HG02943 (cell line): ENCODE data around the gene KCNQ5.
"Not testable (repeated sequence)": the region's sequence is repeated elsewhere in the genome, so short reads cannot be mapped to it uniquely, and the experiment has no call there.

ENCODE experiments used
- ATAC-seq: cut with Tn5 transposase; IDR thresholded peaks from one replicate; pipeline ENCODE4 v1.9.1; 2021; ENCODE audit warnings: mild to moderate bottlenecking, low read depth, moderate library complexity; ENCODE audit not compliant: unreplicated experiment

Gene KCNQ5

DNA sequence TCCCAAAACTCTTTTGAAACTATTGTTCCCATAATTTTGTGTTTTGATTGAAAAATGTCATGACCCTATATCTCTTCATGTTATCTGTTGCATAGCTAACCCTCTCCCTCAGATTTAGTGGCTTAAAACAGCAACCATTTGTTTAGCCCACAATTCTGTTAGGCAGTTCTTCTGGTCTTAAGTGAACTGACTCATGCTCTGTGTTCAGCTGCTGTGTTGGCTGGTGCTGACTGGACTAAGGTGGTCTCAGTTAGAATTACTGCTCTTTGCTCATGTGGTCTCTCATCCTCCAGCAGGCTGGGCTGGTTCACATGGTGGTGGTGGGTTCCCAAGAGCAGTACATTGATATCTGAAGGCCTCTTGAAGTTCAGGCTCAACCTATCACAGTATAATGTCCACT, 522.7 kb downstream of the KCNQ5 start:
- no peak for ATAC-seq

DNA sequence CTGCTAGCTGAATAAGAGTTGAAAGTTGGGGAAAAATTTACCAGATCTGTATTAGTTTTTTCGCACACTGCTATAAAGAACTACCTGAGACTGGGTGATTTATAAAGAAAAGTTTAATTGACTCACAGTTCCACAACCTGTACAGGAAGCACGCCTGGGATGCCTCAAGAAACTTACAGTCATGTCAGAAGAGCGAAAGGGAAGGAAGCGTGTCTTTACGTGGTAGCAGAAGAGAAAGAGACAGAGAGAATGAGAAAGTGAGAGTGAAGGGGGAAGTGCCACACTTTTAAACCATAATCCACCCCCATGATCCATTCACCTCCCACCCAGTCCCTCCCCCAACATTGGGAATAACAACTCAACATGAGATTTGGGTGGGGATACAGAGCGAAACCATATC, 523.8 kb downstream of the KCNQ5 start:
- ATAC-seq: no peak

DNA sequence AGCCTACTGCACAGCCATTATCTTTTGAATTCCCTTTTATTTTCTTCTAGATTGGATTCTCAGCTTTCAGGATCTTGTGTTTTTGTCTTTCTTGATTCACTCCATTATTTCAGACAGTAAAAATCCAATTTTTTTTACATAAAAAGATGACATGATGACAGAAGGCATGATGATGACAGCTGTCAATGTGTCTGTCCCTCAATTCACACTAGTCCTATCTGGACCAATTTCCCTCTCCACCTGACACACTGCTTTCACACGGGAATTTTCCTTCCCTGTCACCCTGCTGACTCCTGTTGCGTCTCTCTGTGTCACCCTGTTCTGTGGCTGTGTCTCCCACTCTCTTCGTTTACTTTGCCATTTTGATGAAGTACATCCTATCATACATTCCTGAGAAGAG, 529.9 kb downstream of the KCNQ5 start:
- ATAC-seq: no peak

DNA sequence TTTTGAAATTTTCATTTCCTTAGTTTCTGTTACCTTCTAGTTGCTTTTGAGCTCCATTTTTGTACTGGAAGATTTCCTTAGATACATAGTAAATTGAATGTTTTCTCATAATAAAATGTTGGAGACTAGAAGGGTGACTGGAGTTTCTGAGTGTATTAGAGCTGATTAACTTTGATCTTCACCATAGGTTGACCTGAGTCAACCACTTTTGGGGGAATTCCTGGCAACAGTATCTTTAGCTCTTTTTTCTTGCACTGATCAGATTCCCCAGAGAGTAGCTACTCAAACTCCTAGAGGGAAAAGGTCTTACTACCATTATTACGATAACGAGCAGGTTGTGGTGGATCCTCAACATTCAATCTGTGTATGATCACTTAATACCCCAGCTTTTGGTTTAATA, 530.7 kb downstream of the KCNQ5 start:
- ATAC-seq: no peak

DNA sequence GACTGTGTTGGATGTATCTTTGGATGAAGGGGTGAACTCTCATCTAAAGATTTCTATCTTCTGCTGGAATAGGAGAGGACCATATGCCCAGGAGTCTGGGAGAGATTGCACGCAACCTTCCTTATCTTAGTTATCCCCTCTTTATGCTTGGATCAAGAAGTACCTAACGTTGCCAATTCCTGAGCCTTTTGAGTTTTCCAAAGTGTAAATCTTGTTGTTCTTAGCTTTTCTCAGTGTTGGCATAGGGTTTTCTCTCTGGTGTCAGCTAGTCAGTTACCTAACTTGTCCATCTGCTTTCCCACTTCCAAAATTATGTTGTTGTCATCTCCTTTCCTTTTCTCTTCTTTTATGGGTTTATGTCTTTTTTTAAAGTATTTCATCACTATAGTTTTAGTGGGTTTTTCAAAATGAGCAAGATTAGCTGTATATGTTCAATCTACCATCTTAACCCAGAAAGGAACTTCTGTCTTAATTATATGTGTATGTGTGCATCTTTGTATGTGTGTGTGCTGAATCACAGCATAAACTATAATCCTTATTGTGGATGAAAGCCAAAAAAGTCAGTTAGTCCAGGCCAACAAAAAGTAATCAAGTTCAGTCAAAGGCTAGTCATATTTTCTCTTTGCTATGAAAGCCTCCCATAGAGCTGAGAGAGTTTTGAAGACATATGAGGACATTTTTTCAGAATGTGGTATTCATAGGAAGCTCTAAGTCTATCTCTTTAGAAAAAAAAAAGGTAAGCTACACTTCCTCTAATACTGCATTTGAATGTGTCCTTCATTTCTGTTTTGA, 531.3 kb downstream of the KCNQ5 start:
- ATAC-seq: no peak

DNA sequence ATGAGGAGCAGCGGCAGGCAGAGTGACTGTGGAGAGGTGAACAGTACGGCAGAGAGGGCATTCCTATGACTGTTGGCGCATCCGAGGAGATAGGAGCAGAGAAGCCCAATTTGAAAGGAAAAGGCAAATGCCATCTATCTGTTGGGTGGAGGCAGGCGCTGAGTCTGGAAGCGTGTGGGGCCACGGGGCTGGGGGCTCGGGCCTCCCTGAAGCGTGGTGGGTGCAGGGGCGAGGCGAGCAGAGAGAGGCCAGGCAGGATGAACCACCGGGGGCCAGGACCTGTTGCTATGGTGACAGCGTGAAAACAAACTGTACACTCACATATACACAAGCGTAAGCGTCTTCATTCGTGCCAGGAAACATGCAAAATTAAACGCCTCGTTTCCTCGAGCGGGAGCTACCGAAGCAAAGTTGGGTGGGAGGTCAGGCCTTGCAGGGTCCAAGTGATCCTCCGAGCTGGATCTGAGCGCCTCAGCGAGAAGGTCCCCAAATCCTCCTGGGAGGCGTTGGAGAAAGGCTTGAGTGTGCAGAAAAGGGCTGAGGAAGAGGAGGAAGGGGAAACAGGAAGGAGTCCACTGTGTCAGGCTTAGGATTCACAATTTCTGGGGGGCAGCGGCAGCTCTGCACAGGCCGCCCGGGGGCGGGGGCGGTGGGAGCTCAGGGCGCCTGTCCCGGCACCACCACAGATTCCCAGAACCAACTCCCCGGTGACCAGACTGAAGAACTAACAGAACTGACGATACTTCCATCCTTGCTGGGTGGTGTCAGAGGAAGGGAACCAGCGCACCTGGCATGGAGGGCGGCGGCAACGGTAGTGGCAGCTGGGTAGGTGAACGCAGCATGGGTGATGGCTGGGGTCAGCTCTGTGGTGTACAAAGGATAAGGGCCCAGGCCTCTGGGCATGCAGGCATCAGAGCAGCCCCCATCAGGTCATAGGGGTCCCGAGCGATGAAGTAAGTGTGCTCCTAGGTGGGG, 535.2 kb downstream of the KCNQ5 start:
- no peak for ATAC-seq

DNA sequence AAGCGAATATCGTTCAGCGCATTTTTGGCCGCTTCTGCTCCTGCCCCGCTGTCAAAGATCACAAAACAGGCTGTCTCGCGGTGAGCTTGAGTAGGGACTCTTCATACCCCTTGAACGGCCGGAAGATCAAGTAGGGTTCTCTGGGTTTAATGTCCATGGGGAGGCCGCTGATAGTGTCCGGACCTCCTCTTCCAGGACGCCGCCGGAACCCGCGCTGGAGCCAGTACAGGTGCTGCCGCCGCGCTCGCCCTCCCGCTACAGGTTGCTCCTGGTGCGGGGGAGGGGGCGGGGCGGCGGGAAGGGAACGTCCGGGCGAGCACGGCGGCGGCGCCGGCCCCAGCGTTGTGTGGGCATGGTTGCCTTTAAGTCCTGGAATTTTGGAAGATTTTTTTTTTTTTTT, 536.0 kb downstream of the KCNQ5 start:
- ATAC-seq: no peak

DNA sequence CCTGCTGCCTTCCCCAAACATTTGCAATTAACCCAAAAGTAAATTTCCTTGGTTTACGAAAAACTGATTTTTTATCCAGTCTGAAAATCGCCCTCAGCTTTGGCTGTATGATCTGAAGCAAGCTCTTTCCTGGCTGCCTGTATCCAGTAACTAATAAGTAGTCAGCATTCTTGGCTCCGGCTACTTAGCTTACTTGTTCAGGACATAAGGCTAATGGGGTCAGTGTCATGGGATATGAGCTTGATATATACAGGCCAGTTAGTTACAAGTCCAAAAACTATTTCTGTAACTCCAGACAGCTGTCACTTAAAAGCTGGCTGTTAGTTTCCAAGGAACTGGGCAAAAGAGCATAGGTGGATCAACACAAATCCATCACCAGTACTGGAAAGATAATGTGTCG, 547.2 kb downstream of the KCNQ5 start:
- ATAC-seq: no peak

DNA sequence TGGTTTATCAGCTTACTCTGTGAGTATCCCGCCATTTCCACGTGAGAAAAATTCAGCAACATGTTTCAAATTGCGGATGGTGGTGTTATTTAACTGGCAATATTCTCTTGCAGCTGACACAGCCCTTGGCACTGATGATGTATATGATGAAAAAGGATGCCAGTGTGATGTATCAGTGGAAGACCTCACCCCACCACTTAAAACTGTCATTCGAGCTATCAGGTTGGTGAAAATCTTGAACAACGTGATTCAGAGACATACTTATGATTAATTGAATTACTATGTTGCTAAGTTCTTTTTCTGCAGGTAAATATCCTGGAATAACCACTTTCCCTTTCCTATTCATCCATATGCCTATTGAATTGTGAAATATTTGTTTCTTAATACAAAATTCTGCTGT, 547.8 kb downstream of the KCNQ5 start:
- ATAC-seq: no peak

DNA sequence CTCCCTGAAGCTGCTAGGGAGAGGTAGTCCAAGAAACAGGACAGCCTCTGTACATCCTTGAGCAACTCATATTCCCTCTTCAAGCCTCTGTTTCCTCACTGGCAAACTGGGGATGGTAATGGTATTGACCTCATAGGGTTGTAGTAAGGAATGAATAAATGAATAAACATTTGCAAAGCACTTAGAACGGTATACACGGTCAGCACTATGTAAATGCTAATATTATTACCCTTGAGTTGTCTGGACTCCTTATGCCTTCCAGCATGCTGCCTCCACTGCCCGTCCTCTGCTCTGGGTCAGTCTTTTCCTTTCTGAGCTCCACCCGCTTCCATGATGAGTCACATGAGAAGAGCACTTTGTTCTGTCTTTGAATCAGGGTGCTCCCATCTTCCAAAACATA, 552.8 kb downstream of the KCNQ5 start:
- ATAC-seq: no peak

DNA sequence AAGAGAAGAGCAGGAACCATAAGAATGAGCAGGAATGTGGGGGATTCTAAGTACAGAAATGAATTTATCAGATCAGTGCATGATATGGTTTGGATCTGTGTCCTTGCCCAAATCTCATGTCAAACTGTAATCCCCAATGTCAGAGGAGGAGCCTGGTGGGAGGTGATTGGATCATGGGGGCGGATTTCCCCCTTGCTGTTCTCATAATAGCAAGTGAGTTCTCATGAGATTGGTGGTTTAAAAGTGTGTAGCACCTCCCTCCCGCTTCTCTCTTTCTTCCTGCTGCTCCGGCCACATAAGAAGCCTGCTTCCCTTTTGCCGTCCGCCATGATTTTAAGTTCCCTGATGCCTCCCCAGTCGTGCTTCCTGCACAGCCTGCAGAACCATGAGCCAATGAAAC, 554.2 kb downstream of the KCNQ5 start:
- no peak for ATAC-seq

DNA sequence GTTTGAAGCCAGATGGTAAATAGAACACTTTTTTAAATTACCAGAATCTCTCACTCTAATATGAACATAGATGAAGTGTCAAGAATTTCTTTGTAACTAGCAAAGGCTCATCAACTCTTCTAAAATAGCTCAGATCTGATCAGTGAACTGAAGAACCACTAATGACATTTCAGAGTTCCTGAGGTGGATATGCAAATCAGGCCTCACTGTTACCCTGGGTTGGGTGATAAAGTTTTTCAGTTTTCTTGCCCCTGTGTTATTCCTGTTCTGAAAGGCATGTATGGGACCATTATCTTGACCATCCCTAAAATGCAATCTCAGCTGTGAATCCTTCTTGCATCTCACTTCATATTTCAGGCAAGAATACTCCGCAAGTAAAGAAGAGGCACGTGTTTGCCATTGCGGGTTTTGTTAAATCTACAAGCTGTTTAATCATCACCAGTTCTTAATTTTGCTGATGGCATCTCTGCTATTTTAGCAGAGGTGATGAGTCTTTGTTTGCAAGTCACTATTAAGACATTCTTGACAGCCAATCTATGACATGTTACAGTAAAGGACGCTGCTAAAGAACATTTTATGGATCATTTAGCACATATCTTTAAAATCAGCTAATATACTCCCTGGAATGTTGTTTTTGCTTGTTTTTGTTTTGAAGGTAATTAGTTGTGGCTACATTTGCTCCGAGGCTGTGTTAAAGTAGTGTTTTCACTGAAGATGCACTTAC, 555.5 kb downstream of the KCNQ5 start:
- ATAC-seq: no peak

DNA sequence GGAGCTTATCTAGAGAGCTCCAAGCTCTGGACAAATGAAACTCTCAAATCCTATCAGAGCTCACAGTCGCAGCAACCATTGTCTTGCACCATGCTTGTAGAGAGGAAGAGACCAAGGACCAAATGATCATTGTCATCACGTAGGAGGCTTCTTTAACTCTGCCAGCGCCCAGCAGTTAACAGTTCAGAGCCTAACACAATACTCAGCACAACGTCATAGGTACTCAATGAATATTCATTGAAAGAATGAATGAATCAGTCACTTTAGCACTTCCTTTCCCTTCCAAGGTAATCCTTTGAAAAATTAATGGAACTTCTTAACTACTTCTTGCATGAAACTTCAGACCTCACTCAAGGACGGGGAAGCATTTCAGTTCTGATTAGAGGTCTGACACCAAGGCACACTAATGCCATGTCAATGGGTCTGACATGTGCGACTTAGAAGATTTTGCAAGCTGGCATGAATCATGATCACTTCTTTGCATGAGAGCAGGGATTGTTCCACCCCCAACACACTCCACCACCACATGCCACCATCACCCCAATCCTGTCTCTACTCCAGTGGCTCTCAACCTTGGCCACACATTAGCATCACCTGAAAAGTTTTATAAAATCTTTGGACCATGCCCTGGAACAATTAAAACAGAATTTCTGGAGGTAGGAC, 558.3 kb downstream of the KCNQ5 start:
- ATAC-seq: no peak

DNA sequence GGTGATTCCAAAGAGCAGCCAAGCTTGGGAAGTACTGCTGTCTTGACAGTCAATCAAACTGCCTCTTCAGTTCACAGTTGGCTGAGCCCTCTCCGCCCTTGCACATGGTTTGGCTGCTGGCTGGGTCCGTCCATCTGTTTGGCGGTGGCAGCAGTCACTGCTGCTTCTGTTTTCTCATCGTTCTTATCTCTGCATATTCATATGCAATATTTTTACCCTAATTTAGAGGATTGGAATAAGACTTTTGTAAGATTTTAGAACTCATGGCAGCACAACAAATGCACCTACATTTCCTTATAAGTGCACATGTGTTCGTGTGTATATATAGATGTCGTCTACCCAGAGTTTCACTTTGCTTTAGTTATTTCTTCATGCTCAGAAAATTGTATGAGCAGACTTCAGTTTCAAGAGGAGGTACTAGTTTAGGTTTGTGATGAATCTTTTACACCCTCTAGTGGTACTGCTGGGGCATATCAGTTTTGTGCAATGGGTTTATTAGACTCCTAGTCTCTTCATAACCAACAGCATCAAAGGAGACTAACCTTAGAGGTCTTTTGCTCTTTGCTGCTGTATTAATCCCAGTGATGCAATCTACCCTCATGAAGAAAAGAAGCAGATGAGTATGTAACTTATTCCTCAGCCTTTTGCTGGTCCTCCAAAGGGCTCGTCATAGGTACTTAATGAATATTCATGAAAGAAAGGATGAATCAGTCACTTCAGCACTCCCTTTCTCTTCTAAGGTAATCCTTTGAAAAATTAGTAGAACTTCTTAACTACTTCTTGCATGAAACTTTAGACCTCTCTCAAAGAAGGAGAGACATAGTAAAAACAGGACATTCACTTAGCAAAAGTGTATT, 559.1 kb downstream of the KCNQ5 start:
- ATAC-seq: peak; percentile 78

DNA sequence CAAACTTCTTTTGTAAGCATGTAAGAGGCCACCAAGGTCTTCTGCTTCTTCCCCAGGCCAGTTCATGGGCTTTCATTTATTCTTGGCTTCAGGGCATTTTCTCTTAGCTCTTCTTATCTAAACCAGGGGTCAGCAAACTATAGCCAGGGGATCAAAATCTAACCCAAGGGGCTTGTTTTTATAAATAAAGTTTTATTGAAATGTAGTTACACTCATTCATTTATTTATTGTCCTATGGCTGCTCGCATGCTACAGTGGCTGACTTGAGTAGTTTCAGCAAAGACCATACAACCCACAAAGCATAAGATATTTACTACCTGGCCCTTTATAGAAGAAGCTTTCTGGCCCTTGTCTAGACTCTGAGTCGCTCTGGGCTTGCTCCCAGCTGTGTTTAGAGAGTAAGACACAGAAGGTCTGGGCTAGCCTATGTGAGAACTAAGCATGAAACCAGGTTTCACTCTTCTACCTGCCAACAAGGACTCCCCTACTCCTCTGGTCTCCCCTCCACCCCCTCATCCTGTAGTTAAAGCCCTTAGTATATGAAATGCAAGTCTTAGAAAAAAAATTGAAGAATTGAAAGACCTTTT, 560.2 kb downstream of the KCNQ5 start:
- ATAC-seq: no peak

DNA sequence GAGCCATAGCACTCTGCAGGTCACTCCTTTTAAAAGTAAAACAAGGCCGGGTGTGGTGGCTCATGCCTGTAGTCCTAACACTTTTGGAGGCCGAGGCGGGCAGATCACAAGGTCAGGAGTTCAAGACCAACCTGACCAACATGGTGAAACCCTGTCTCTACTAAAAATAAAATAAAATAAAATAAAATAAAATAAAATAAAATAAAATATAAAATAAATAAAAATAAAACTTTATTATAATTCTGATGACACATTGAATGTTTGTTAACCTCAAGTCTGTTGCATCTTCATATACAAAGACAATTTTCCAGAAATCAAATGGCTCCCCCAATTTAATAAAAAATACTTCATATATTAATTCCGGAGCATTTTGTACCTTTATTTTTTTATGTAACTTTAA, 571.4 kb downstream of the KCNQ5 start:
- not testable (repeated sequence) for ATAC-seq

DNA sequence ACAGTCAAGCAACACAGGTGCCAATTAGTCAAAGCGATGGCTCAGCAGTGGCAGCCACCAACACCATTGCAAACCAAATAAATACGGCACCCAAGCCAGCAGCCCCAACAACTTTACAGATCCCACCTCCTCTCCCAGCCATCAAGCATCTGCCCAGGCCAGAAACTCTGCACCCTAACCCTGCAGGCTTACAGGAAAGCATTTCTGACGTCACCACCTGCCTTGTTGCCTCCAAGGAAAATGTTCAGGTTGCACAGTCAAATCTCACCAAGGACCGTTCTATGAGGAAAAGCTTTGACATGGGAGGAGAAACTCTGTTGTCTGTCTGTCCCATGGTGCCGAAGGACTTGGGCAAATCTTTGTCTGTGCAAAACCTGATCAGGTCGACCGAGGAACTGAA, 572.9 kb downstream of the KCNQ5 start:
- ATAC-seq: no peak

DNA sequence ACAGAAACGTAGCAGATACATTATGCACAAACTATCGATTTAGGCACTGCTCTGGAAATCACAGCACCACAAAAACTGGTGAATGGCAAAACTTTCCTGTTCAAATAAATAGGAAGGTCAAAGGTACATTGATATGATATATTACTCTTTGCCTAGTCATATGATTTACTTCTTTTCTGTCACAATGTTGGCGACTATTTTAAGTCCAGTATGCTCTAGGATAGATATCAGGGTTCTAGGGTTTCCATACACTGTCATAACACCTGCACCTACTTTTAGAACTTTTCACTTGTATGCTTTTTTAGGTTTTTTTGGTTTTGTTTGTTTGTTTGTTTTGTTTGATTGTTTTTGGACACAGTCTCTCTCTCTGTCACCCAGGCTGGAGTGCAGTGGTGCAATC, 578.4 kb downstream of the KCNQ5 start:
- ATAC-seq: no peak

DNA sequence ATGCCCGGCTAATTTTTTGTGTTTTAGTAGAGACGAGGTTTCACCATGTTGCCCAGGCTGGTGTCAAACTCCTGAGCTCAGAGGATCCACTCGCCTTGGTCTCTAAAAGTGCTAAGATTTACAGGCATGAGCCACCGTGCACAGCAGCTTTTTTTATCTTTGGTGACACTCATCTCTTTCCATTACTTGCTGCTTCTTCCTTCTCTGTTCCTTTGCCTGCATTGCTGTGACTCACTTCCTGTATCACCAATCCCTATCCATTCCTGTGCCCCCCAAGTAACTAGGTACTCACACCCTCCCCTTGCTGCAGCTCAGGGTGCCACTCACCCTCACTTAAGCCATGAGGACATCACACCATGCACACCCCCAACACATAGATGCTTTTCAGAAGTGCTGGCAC, 578.9 kb downstream of the KCNQ5 start:
- no peak for ATAC-seq
